Measurements from ENCODE around the gene CSNK1G3. TPM values are rescaled to one million over a fixed set of nuclear protein-coding genes. Genes with fewer than 3 reads are reported as not detected.

Gene CSNK1G3
- total and polyA plus RNA-seq, 2 of the 4 experiments (the other 2 are of a cell fraction): 16.4 to 26.2 TPM

GRCh38 chr5:123546657-123547056 lies 34.7 kb downstream of the CSNK1G3 start:
- Histone ChIP-seq H3K4me1 (ENCODE audit: control insufficient read depth, insufficient read depth, low read length) (peaks cover 2% of the 10 kb centered on the region; the same call in 1 of the 2 replicates), H2BK20ac (ENCODE audit: low read depth, low read length) (no peak overlapping the region), H3K36me3 (ENCODE audit: control insufficient read depth, insufficient read depth, low read length) (no peaks in the 10 kb centered on the region), H2BK120ac (ENCODE audit: low read depth, low read length) (no peak overlapping the region), H3K9me1 (ENCODE audit: insufficient read depth, low read length) (peaks cover 4% of the 10 kb centered on the region; the same call in 1 of the 2 replicates), H3K4me3 (ENCODE audit: insufficient read depth, low read depth, low read length) (no peak overlapping the region), H4K91ac (ENCODE audit: insufficient read depth, low read depth, low read length) (no peak overlapping the region), H3K79me1 (ENCODE audit: low read depth in 1 of 2, low read length in 2 of 2) (peaks cover 29 to 43% of the 10 kb centered on the region in 2 experiments), H3K9ac (ENCODE audit: low read depth, low read length) (no peak overlapping the region), H3K23ac (ENCODE audit: low read depth, low read length) (no peak overlapping the region), H3K27ac (ENCODE audit: insufficient read depth, low read length) (no peak overlapping the region), H4K5ac (ENCODE audit: low read depth, low read length) (no peak overlapping the region), H3K14ac (replicated peaks; ENCODE audit: low read depth, low read length) (no peak overlapping the region), H2AFZ (replicated peaks; ENCODE audit: low read length, poor library complexity) (no peak overlapping the region), H2BK5ac (ENCODE audit: low read depth, low read length, poor library complexity, severe bottlenecking) (no peak overlapping the region), H3K4ac (ENCODE audit: low read depth, low read length) (no peak overlapping the region), H2AK9ac (replicated peaks; ENCODE audit: low read depth, low read length, poor library complexity) (no peak overlapping the region), H3K56ac (ENCODE audit: extremely low read depth, insufficient read depth, low read length) (no peak overlapping the region), H4K8ac (ENCODE audit: low read depth in 2 of 2, low read length in 2 of 2) (no peak overlapping the region), H3K27me3 (ENCODE audit: control insufficient read depth, insufficient read depth, low read length) (no peaks in the 10 kb centered on the region), H3K4me2 (ENCODE audit: low read depth, low read length) (no peak overlapping the region), H3K18ac (ENCODE audit: low read depth, low read length) (no peak overlapping the region), H2BK15ac (ENCODE audit: low read depth, low read length) (no peak overlapping the region), H4K20me1 (ENCODE audit: insufficient read depth, low read length) (peaks cover 19% of the 10 kb centered on the region; the same call in 1 of the 2 replicates), H2AK5ac (ENCODE audit: low read depth, low read length) (no peak overlapping the region), H3K9me3 (ENCODE audit: control insufficient read depth, insufficient read depth, low read length) (no peaks in the 10 kb centered on the region)
- ChIA-PET CTCF (no interaction called here), POLR2A (ENCODE audit: unreplicated experiment) (no interaction called here)
- no peak for ATAC-seq (ENCODE audit: low read depth)
- intact Hi-C loops (cut with micrococcal nuclease): no loop called here
- no CpG with 5 or more reads among the region's 1 CpG for WGBS, 2 experiments (ENCODE audit: extremely low coverage in 2 of 2, insufficient read length in 1 of 2)
- TF ChIP-seq SMC3 (IDR thresholded peaks at IDR 0.05; ENCODE audit: low read depth, low read length) (no peak), RAD21 (IDR thresholded peaks at IDR 0.05; ENCODE audit: low read length) (no peak), NFE2L2 (IDR thresholded peaks at IDR 0.05; ENCODE audit: low read depth, low read length) (no peak), MXI1 (IDR thresholded peaks at IDR 0.05; ENCODE audit: borderline replicate concordance, low read depth, low read length) (no peak), USF2 (IDR thresholded peaks at IDR 0.05; ENCODE audit: low read depth, low read length) (no peak), RFX5 (IDR thresholded peaks at IDR 0.05; ENCODE audit: low read depth, low read length) (no peak), FOS (IDR thresholded peaks at IDR 0.05; ENCODE audit: low read depth, low read length) (no peak)
- TF ChIP-seq, protein P1, sequence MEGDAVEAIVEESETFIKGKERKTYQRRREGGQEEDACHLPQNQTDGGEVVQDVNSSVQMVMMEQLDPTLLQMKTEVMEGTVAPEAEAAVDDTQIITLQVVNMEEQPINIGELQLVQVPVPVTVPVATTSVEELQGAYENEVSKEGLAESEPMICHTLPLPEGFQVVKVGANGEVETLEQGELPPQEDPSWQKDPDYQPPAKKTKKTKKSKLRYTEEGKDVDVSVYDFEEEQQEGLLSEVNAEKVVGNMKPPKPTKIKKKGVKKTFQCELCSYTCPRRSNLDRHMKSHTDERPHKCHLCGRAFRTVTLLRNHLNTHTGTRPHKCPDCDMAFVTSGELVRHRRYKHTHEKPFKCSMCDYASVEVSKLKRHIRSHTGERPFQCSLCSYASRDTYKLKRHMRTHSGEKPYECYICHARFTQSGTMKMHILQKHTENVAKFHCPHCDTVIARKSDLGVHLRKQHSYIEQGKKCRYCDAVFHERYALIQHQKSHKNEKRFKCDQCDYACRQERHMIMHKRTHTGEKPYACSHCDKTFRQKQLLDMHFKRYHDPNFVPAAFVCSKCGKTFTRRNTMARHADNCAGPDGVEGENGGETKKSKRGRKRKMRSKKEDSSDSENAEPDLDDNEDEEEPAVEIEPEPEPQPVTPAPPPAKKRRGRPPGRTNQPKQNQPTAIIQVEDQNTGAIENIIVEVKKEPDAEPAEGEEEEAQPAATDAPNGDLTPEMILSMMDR (conservative IDR thresholded peaks at IDR 0.05; ENCODE audit: low read depth, low read length): no peak
- TF ChIP-seq, protein P2, sequence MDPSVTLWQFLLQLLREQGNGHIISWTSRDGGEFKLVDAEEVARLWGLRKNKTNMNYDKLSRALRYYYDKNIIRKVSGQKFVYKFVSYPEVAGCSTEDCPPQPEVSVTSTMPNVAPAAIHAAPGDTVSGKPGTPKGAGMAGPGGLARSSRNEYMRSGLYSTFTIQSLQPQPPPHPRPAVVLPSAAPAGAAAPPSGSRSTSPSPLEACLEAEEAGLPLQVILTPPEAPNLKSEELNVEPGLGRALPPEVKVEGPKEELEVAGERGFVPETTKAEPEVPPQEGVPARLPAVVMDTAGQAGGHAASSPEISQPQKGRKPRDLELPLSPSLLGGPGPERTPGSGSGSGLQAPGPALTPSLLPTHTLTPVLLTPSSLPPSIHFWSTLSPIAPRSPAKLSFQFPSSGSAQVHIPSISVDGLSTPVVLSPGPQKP (IDR thresholded peaks at IDR 0.05; ENCODE audit: borderline replicate concordance, low read depth, low read length): no peak
- BruUV-seq (replicated peaks): no TSS peak
- dilution Hi-C loops (cut with HindIII; ENCODE audit: low sequenced_read_pairs, unreplicated experiment): no loop called here
- DNase-seq: peak; percentile 17
- in situ Hi-C loops (cut with MboI; ENCODE audit: low sequenced_read_pairs): no loop called here

Data from IMR-90 (cell line).